Neutrophil (primary cell): ENCODE results near the gene CD81.

Source experiments
- H3K27ac ChIP-seq: fragments of 200-600 bp; sonication (generic); 2 replicates; pipeline ENCODE4 v1.5.1; 2016; ENCODE audit warnings: mild to moderate bottlenecking, moderate library complexity
- H3K27me3 ChIP-seq: fragments of 200-600 bp; sonication (generic); 2 replicates; pipeline ENCODE4 v1.6.0; 2016; ENCODE audit warnings: mild to moderate bottlenecking
- H3K36me3 ChIP-seq: fragments of 200-600 bp; sonication (generic); 2 replicates; pipeline ENCODE4 v1.5.1; 2017
- H3K4me1 ChIP-seq, 2 experiments: fragments of 200-600 bp in 1 of 2; sonication (generic) in 1 of 2; 1 replicate in 1 of 2; 2 replicates in 1 of 2; pipeline versions ENCODE4 v1.5.1 to v1.6.1; 2013 to 2016; ENCODE audit warnings: low read depth in 1 of 2, low read length in 1 of 2, mild to moderate bottlenecking in 1 of 2, moderate library complexity in 1 of 2; ENCODE audit not compliant: control insufficient read depth in 1 of 2, insufficient read depth in 1 of 2
- H3K4me3 ChIP-seq, 2 experiments: fragments of 200-600 bp in 1 of 2; sonication (generic) in 1 of 2; 1 replicate in 1 of 2; 2 replicates in 1 of 2; pipeline ENCODE4 v1.5.1; 2013 to 2016; ENCODE audit warnings: low read depth in 1 of 2, low read length in 1 of 2, mild to moderate bottlenecking in 1 of 2, moderate library complexity in 1 of 2
- H3K9me3 ChIP-seq: fragments of 200-600 bp; sonication (generic); 2 replicates; pipeline ENCODE4 v1.5.1; 2016
- TF ChIP-seq, protein P1 (sequence below): fragments of 200-600 bp; sonication (generic); IDR thresholded peaks from 2 replicates; pipeline ENCODE4 v1.5.1; 2016; ENCODE audit warnings: antibody characterized with exemption

CD81 gene

DNA sequence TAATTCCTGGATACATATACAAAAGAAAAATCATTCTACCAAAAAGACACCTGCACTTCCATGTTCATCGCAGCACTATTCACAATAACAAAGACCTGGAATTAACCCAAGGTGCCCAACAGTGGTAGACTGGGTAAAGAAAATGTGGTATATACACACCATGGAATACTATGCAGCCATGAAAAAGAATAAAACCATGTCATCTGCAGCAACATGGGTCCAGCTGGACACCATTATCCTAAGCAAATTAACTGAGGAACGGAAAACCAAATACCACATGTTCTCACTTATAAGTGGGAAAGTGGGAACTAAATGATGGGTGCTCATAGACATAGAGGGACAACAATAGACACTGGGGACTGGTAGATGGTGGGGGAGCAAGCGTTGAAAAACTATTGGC lies 62.7 kb downstream of the CD81 start:
- H3K27me3 ChIP-seq = peaks cover 93% of the 10 kb centered on the region
- TF ChIP-seq, protein P1, sequence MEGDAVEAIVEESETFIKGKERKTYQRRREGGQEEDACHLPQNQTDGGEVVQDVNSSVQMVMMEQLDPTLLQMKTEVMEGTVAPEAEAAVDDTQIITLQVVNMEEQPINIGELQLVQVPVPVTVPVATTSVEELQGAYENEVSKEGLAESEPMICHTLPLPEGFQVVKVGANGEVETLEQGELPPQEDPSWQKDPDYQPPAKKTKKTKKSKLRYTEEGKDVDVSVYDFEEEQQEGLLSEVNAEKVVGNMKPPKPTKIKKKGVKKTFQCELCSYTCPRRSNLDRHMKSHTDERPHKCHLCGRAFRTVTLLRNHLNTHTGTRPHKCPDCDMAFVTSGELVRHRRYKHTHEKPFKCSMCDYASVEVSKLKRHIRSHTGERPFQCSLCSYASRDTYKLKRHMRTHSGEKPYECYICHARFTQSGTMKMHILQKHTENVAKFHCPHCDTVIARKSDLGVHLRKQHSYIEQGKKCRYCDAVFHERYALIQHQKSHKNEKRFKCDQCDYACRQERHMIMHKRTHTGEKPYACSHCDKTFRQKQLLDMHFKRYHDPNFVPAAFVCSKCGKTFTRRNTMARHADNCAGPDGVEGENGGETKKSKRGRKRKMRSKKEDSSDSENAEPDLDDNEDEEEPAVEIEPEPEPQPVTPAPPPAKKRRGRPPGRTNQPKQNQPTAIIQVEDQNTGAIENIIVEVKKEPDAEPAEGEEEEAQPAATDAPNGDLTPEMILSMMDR = no peak
- no peaks in the 10 kb centered on the region for H3K36me3 ChIP-seq
- no peak overlapping the region for H3K27ac ChIP-seq
- no peak overlapping the region for H3K4me3 ChIP-seq
- no peaks in the 10 kb centered on the region for H3K9me3 ChIP-seq
- peaks cover 3 to 6% of the 10 kb centered on the region in 2 experiments for H3K4me1 ChIP-seq

DNA sequence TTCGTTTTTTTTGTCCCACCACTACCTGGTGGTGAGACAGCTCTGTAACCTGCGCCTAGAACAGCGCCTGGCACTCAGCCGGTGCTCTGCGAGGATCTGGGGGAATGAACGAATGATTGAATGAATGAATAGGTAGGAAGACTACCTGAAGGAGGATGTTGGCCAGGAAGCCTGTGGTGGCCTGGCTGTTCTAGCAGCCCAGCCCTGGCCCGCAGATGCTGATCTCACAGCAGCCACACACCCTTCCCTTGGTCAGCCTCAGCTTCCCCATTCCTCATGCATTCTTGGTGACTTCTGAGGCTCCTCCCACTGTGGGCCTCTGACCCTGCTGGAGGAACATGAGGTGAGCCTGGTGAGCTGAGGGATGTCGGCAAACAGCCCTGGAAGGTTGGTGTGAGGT lies 63.5 kb downstream of the CD81 start:
- Histone ChIP-seq H3K27ac (no peak overlapping the region), H3K4me3 (no peak overlapping the region), H3K27me3 (peaks cover 88% of the 10 kb centered on the region), H3K9me3 (no peaks in the 10 kb centered on the region), H3K4me1 (peaks cover 7 to 11% of the 10 kb centered on the region in 2 experiments), H3K36me3 (no peaks in the 10 kb centered on the region)
- TF ChIP-seq, protein P1 = no peak

DNA sequence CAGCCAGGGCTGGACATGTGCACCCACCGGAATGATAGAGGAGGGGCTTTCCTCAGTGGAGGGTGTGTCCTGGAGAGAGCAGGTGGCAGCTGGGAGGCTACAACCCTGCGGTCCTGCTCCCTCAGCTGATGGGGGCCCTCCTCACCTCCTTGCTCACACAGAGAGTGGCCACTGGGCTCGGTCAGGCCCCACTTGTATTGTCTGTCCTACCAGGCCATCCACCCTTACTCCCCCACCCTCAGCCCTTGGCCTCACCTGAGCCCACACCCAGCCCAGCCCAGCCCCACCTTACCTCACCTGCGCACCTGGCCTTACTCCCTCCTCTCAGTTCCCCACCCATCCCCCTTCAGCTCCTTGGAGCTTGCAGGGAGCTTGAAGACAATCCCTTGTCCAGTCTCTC lies 64.1 kb downstream of the CD81 start:
- no peaks in the 10 kb centered on the region for H3K36me3 ChIP-seq
- peaks cover 83% of the 10 kb centered on the region for H3K27me3 ChIP-seq
- TF ChIP-seq, protein P1 = no peak
- no peak overlapping the region for H3K4me3 ChIP-seq
- H3K9me3 ChIP-seq = no peaks in the 10 kb centered on the region
- no peak overlapping the region for H3K27ac ChIP-seq
- H3K4me1 ChIP-seq = peaks cover 13 to 16% of the 10 kb centered on the region in 2 experiments

DNA sequence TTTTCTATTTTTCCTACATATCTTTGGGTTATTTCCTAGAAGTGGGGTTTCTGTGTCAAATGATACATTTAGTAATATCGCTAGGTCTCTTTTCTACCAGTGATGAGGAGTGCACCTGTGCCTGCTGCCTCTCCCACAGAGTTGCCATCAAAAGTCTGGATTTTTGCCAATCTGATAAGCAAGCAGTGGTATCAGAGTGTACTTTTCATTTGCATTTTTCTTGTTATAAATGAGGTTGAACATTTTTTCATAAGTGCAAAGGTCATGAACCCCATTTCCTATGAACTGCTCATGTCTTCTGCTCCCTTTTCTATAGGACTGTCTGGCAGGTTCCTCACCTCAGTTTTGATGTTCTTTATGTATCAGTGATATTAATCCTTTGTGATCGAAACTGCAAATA lies 65.5 kb downstream of the CD81 start:
- no peaks in the 10 kb centered on the region for H3K9me3 ChIP-seq
- no peak overlapping the region for H3K27ac ChIP-seq
- H3K4me3 ChIP-seq = no peak overlapping the region
- TF ChIP-seq, protein P1 = no peak
- H3K36me3 ChIP-seq = no peaks in the 10 kb centered on the region
- peaks cover 70% of the 10 kb centered on the region for H3K27me3 ChIP-seq
- H3K4me1 ChIP-seq = peaks cover 27 to 30% of the 10 kb centered on the region in 2 experiments

DNA sequence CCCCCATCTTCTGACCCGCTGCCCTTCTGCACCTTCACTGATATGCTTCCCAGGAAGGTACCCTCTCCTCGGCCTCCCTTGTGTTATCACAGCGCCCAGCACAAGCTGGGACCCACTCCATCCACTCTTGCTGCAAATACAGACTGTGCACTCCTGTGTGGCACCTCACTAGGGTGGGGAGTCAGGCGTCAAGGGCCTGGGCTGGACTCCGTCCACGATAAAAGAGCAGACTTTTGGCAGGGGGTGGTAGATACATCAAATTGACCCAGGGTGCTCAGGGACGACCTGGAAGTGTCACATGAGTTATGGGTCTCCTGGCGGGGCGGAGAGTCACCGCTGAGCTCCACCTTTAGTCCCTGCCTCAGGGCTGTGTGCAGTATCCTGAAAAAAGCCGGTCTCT lies 66.3 kb downstream of the CD81 start:
- Histone ChIP-seq H3K27ac (no peak overlapping the region), H3K27me3 (peaks cover 61% of the 10 kb centered on the region), H3K4me1 (peaks cover 35 to 39% of the 10 kb centered on the region in 2 experiments), H3K4me3 (no peak overlapping the region), H3K9me3 (no peaks in the 10 kb centered on the region), H3K36me3 (no peaks in the 10 kb centered on the region)
- TF ChIP-seq, protein P1 = no peak
